Lung (tissue), 12 donors: Measurements from ENCODE around the gene PARP4. TPM values are rescaled to one million over a fixed set of nuclear protein-coding genes. Genes with fewer than 3 reads are reported as not detected.
"Not testable (repeated sequence)": the region's sequence is repeated elsewhere in the genome, so short reads cannot be mapped to it uniquely, and the experiment has no call there.

Experiments
- ATAC-seq: fragments of 200-7000 bp; cut with Tn5 transposase; one replicate; pipeline ENCODE4 v1.9.1; 2020; ENCODE audit warnings: moderate number of reproducible peaks; ENCODE audit not compliant: insufficient read depth, low FRiP score
- DNase-seq, 3 donors: peaks; one replicate each; pipeline ENCODE4 v3.0.0-alpha.2; 2013 to 2017
- H3K27ac ChIP-seq, 2 donors: one replicate each; pipeline ENCODE4 v1.5.1; 2013; ENCODE audit warnings: mild to moderate bottlenecking in 2 of 2, moderate library complexity in 2 of 2, control low read depth in 1 of 2, inconsistent platforms in 1 of 2, low read depth in 1 of 2, low read length in 1 of 2
- H3K27me3 ChIP-seq, 3 donors: one replicate each; pipeline ENCODE4 v1.5.1; 2013; ENCODE audit warnings: low read length in 2 of 3; ENCODE audit not compliant: control insufficient read depth in 3 of 3, insufficient read depth in 3 of 3
- H3K36me3 ChIP-seq, 4 donors: one replicate each; pipeline ENCODE4 v1.5.1; 2013; ENCODE audit warnings: low read length in 4 of 4, mild to moderate bottlenecking in 1 of 4, moderate library complexity in 1 of 4; ENCODE audit not compliant: control insufficient read depth in 4 of 4, insufficient read depth in 4 of 4
- H3K4me1 ChIP-seq, 5 donors: one replicate each; pipeline ENCODE4 v1.5.1; 2013; ENCODE audit warnings: low read length in 5 of 5, mild to moderate bottlenecking in 2 of 5, moderate library complexity in 1 of 5; ENCODE audit not compliant: control insufficient read depth in 5 of 5, insufficient read depth in 5 of 5
- H3K4me3 ChIP-seq: one replicate; pipeline ENCODE4 v1.5.1; 2013; ENCODE audit warnings: mild to moderate bottlenecking, control low read depth, moderate library complexity
- H3K9ac ChIP-seq, 2 donors: one replicate each; pipeline ENCODE4 v1.5.1; 2013; ENCODE audit warnings: low read length in 2 of 2, control low read depth in 1 of 2; ENCODE audit not compliant: insufficient read depth in 1 of 2
- H3K9me3 ChIP-seq, 4 donors: one replicate each; pipeline ENCODE4 v1.5.1; 2013; ENCODE audit warnings: low read length in 3 of 4, mild to moderate bottlenecking in 1 of 4, moderate library complexity in 1 of 4; ENCODE audit not compliant: control insufficient read depth in 4 of 4, insufficient read depth in 3 of 4
- CTCF ChIP-seq: IDR thresholded peaks from 2 replicates; pipeline ENCODE4 v1.5.1; 2012; ENCODE audit warnings: mild to moderate bottlenecking; ENCODE audit errors: control extremely low read depth, extremely low read depth
- WGBS, 2 donors: extraction: QIAGEN DNeasy Blood & Tissue Kit; methylation state at CpG; one replicate each; pipeline ENCODE4 v1.1.7; 2013; 5-methylcytosine and 5-hydroxymethylcytosine counted together
- polyA plus RNA-seq, 2 donors: library from polyadenylated mRNA; stranded (reverse); fragments of 200-250 nt; gene quantifications; one replicate each; pipeline ENCODE4 v1.2.1, GENCODE V29; 2013
- total RNA-seq, 2 donors: library from RNA; depleted of rRNA in 1 of 2; stranded (reverse); fragments of >200 nt in 1 of 2; gene quantifications; one replicate each; pipeline ENCODE4 v1.2.1, GENCODE V29; 2014 to 2021
- donor health status: control.
- donor health status: control.
- donor health status: Bipolar disorder and iron deficiency.
- donor health status: healthy.
- donor health status: DM: yes; HTN: yes; CAD: no.

Gene PARP4
- total and polyA plus RNA-seq, 4 donors, result 18.4 to 61.1 (median 46.2) TPM

GRCh38 chr13:24381541-24382265, 130.9 kb downstream of the PARP4 start:
- Histone ChIP-seq H3K9ac (no peak overlapping the region), H3K9me3 (no peaks in the 10 kb centered on the region), H3K4me3 (no peak overlapping the region), H3K4me1 (no peaks in the 10 kb centered on the region), H3K27ac (no peak overlapping the region), H3K36me3 (no peaks in the 10 kb centered on the region), H3K27me3 (peaks cover 0 to 3% (median 0%) of the 10 kb centered on the region in 3 donors)
- no peak for DNase-seq
- no peak for ATAC-seq
- TF ChIP-seq CTCF, result no peak
- WGBS, 2 donors, result 81 to 93% methylated on average over 14 of the region's 14 CpGs

DNA sequence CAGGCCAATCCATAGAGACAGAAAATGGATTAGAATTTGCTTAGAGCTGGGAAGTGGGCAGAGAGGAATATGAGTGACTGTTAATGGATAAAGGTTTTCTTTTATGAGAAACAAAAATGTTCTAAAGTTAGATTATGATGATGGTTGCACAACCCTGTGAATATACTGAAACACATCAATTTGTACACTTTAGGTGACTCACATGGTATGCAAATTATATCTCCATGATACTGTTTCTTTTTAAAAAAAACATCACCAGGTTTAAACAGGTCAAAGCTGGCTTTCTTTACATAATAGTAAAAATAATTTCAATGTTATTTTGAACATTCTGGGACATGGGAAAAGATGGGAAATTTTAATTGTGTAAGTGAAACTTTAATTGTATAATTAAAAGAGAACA, 131.7 kb downstream of the PARP4 start:
- DNase-seq, H3K4me1 ChIP-seq, H3K27me3 ChIP-seq, H3K27ac ChIP-seq, H3K9me3 ChIP-seq, H3K36me3 ChIP-seq, H3K4me3 ChIP-seq, H3K9ac ChIP-seq, ATAC-seq: not testable (repeated sequence)

GRCh38 chr13:24380227-24380626, 132.4 kb downstream of the PARP4 start:
- not testable (repeated sequence) for ATAC-seq, DNase-seq, H3K9ac ChIP-seq, H3K9me3 ChIP-seq, H3K36me3 ChIP-seq, H3K27ac ChIP-seq, H3K4me3 ChIP-seq, H3K4me1 ChIP-seq, H3K27me3 ChIP-seq
- 25 to 62% methylated on average over 3 of the region's 3 CpGs for WGBS, 2 donors

DNA sequence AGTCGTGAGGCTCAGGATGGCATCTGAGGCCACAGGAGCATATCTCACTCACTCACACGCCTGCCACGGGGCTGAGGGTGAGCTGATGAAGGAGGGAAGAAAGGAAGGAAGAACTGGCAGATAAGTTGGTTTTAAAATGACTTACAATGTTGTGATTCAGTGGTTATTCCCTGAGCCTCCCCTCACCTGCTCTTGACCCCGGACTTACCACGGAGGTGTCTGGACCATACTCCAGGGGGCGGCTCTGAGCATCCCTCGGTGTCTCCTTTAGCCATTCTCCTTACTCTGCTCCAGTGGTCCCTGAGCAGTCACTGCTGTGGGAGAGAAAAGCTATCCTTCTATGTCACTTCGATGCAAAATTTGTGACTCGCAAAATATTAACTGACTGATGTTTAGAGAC, 141.3 kb downstream of the PARP4 start:
- not testable (repeated sequence) for H3K9me3 ChIP-seq, DNase-seq, H3K27me3 ChIP-seq, H3K27ac ChIP-seq, ATAC-seq, H3K4me3 ChIP-seq, H3K9ac ChIP-seq, H3K4me1 ChIP-seq, H3K36me3 ChIP-seq
- WGBS, 2 donors, result 81 to 82% methylated on average over 9 of the region's 9 CpGs

Other genes with a start within 250 kb of the PARP4 start
- under 1 TPM in 1 of 2 donors, not detected in 1; 0.28 TPM for gene C1QTNF9, start 203.2 kb downstream of the PARP4 start, total RNA-seq
- gene C1QTNF9, start 203.2 kb downstream of the PARP4 start, polyA plus RNA-seq, result under 1 TPM; 0.03 to 0.20 TPM
- gene ATP12A, start 167.6 kb upstream of the PARP4 start, total RNA-seq, result 1 to 10 TPM in 1 of 2 donors, under 1 TPM in 1; 0.40 to 3.1 TPM
- gene ATP12A, start 167.6 kb upstream of the PARP4 start, polyA plus RNA-seq, result 10 to 100 TPM in 1 of 2 donors, 1 to 10 TPM in 1; 1.2 to 11.7 TPM